Epidermal melanocyte (primary cell): Measurements from ENCODE around the gene GABBR1.

Experiments used
- DNase-seq: peaks from one replicate; pipeline ENCODE4 v3.0.0; 2011; ENCODE audit warnings: low spot score; ENCODE audit not compliant: insufficient read length

The GABBR1 gene

GRCh38 chr6:29624520-29624961 lies 8.4 kb downstream of the GABBR1 start:
- no peak for DNase-seq

- no peak for DNase-seq
These were observed 12.4 kb downstream of the GABBR1 start for GRCh38 chr6:29620630-29621029.

- no peak for DNase-seq
These were observed 13.3 kb downstream of the GABBR1 start for GRCh38 chr6:29619578-29620160.

GRCh38 chr6:29617782-29618554 lies 15.0 kb downstream of the GABBR1 start:
- no peak for DNase-seq

GRCh38 chr6:29611426-29611825 lies 21.6 kb downstream of the GABBR1 start:
- DNase-seq: no peak

- DNase-seq: no peak
These were observed 22.4 kb downstream of the GABBR1 start for GRCh38 chr6:29610540-29610939.

- no peak for DNase-seq
These were observed 24.9 kb downstream of the GABBR1 start for GRCh38 chr6:29608131-29608530.

- no peak for DNase-seq
These were observed 29.1 kb downstream of the GABBR1 start for GRCh38 chr6:29603930-29604329.

- no peak for DNase-seq
These were observed 29.5 kb downstream of the GABBR1 start for GRCh38 chr6:29603456-29603855.

- no peak for DNase-seq
These were observed 30.2 kb downstream of the GABBR1 start for GRCh38 chr6:29602564-29603361.

- no peak for DNase-seq
These were observed 34.7 kb downstream of the GABBR1 start for GRCh38 chr6:29598172-29598747.

- no peak for DNase-seq
These were observed 35.8 kb downstream of the GABBR1 start for GRCh38 chr6:29597184-29597583.

- DNase-seq: no peak
These were observed 36.5 kb downstream of the GABBR1 start for GRCh38 chr6:29596381-29596900.

GRCh38 chr6:29593199-29593855 lies 39.7 kb downstream of the GABBR1 start:
- DNase-seq: no peak

GRCh38 chr6:29591677-29592076 lies 41.3 kb downstream of the GABBR1 start:
- no peak for DNase-seq

GRCh38 chr6:29590218-29590808 lies 42.7 kb downstream of the GABBR1 start:
- DNase-seq: no peak

- DNase-seq: no peak
These were observed 43.4 kb downstream of the GABBR1 start for GRCh38 chr6:29589423-29590048.

- no peak for DNase-seq
These were observed 48.2 kb downstream of the GABBR1 start, which contains the start of gene OR2H2 for GRCh38 chr6:29584821-29585220. OR2H2 (plus strand) TSS chr6:29585121; CDS start chr6:29587945, 2,824 bp downstream.

GRCh38 chr6:29577544-29577943 lies 55.4 kb downstream of the GABBR1 start:
- DNase-seq: no peak

- no peak for DNase-seq
These were observed 56.9 kb downstream of the GABBR1 start for GRCh38 chr6:29576056-29576455.
